Skin epidermis (tissue), 12 donors: ENCODE measurements around the gene MAGI1.
A peak's percentile ranks its signal among the peaks of the same experiment; 100 is the strongest.

ENCODE experiments used
- H3K27ac ChIP-seq, 21 experiments: fragments of 200-600 bp; sonication (generic) in 11 of 21; one replicate each; pipeline ENCODE4 v1.5.0; 2020; ENCODE audit warnings: mild to moderate bottlenecking in 3 of 21, inconsistent platforms in 2 of 21, moderate library complexity in 2 of 21
- H3K4me3 ChIP-seq, 7 experiments: fragments of 200-600 bp; sonication (generic) in 2 of 7; one replicate each; pipeline ENCODE4 v1.5.0; 2020; ENCODE audit warnings: inconsistent platforms in 2 of 7, mild to moderate bottlenecking in 2 of 7, moderate library complexity in 1 of 7

MAGI1 gene

GRCh38 chr3:65409176-65409569 is 629.5 kb downstream of the MAGI1 start:
- no peak overlapping the region for H3K4me3 ChIP-seq
- H3K27ac ChIP-seq = peak overlapping the region in 3 of 21 experiments; percentile 29 to 59 (median 34)

GRCh38 chr3:65408531-65409175 is 630.1 kb downstream of the MAGI1 start:
- peak overlapping the region in 3 of 21 experiments; percentile 29 to 59 (median 34) for H3K27ac ChIP-seq
- H3K4me3 ChIP-seq = no peak overlapping the region

GRCh38 chr3:65406470-65406869 is 632.2 kb downstream of the MAGI1 start:
- Histone ChIP-seq H3K4me3 (no peak overlapping the region), H3K27ac (no peak overlapping the region)

GRCh38 chr3:65402597-65402996 is 636.1 kb downstream of the MAGI1 start:
- no peak overlapping the region for H3K4me3 ChIP-seq

GRCh38 chr3:65401359-65402305 is 637.1 kb downstream of the MAGI1 start:
- H3K27ac ChIP-seq = no peak overlapping the region

More at GRCh38 chr3:65402597-65402996, 636.1 kb downstream of the MAGI1 start:
- H3K27ac ChIP-seq = no peak overlapping the region

GRCh38 chr3:65400899-65401298 is 637.8 kb downstream of the MAGI1 start:
- no peak overlapping the region for H3K4me3 ChIP-seq

More at GRCh38 chr3:65401359-65402305, 637.1 kb downstream of the MAGI1 start:
- H3K4me3 ChIP-seq = no peak overlapping the region

GRCh38 chr3:65398953-65399352 is 639.8 kb downstream of the MAGI1 start:
- no peak overlapping the region for H3K27ac ChIP-seq
- no peak overlapping the region for H3K4me3 ChIP-seq

More at GRCh38 chr3:65400899-65401298, 637.8 kb downstream of the MAGI1 start:
- no peak overlapping the region for H3K27ac ChIP-seq

GRCh38 chr3:65396078-65396477 is 642.6 kb downstream of the MAGI1 start:
- H3K27ac ChIP-seq = no peak overlapping the region
- H3K4me3 ChIP-seq = no peak overlapping the region

GRCh38 chr3:65391068-65391467 is 647.6 kb downstream of the MAGI1 start:
- no peak overlapping the region for H3K27ac ChIP-seq

GRCh38 chr3:65385805-65386204 is 652.9 kb downstream of the MAGI1 start:
- H3K27ac ChIP-seq = no peak overlapping the region

More at GRCh38 chr3:65391068-65391467, 647.6 kb downstream of the MAGI1 start:
- H3K4me3 ChIP-seq = no peak overlapping the region

GRCh38 chr3:65381496-65382010 is 657.2 kb downstream of the MAGI1 start:
- Histone ChIP-seq H3K27ac (no peak overlapping the region), H3K4me3 (no peak overlapping the region)

More at GRCh38 chr3:65385805-65386204, 652.9 kb downstream of the MAGI1 start:
- no peak overlapping the region for H3K4me3 ChIP-seq

GRCh38 chr3:65379223-65379622 is 659.5 kb downstream of the MAGI1 start:
- H3K27ac ChIP-seq = no peak overlapping the region
- H3K4me3 ChIP-seq = no peak overlapping the region

- Histone ChIP-seq H3K27ac (no peak overlapping the region), H3K4me3 (no peak overlapping the region)
Measured at GRCh38 chr3:65377637-65378036, 661.1 kb downstream of the MAGI1 start.

- Histone ChIP-seq H3K27ac (no peak overlapping the region), H3K4me3 (no peak overlapping the region)
Measured at GRCh38 chr3:65376426-65376825, 662.3 kb downstream of the MAGI1 start.

GRCh38 chr3:65371053-65371452 is 667.7 kb downstream of the MAGI1 start:
- Histone ChIP-seq H3K4me3 (no peak overlapping the region), H3K27ac (no peak overlapping the region)

GRCh38 chr3:65368866-65369265 is 669.9 kb downstream of the MAGI1 start:
- Histone ChIP-seq H3K27ac (no peak overlapping the region), H3K4me3 (no peak overlapping the region)

GRCh38 chr3:65362688-65363087 is 676.0 kb downstream of the MAGI1 start:
- H3K4me3 ChIP-seq = no peak overlapping the region
- no peak overlapping the region for H3K27ac ChIP-seq

GRCh38 chr3:65361448-65361847 is 677.3 kb downstream of the MAGI1 start:
- Histone ChIP-seq H3K27ac (no peak overlapping the region), H3K4me3 (no peak overlapping the region)

GRCh38 chr3:65356331-65357248 is 682.1 kb downstream of the MAGI1 start:
- no peak overlapping the region for H3K27ac ChIP-seq
- H3K4me3 ChIP-seq = peak overlapping the region in 2 of 7 experiments; percentile 3 to 21
